ENCODE data around the gene ASB12.
"Not testable (repeated sequence)": the region's sequence is repeated elsewhere in the genome, so short reads cannot be mapped to it uniquely, and the experiment has no call there.

ASB12 gene, protein sequence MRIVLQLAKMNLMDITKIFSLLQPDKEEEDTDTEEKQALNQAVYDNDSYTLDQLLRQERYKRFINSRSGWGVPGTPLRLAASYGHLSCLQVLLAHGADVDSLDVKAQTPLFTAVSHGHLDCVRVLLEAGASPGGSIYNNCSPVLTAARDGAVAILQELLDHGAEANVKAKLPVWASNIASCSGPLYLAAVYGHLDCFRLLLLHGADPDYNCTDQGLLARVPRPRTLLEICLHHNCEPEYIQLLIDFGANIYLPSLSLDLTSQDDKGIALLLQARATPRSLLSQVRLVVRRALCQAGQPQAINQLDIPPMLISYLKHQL

DNA sequence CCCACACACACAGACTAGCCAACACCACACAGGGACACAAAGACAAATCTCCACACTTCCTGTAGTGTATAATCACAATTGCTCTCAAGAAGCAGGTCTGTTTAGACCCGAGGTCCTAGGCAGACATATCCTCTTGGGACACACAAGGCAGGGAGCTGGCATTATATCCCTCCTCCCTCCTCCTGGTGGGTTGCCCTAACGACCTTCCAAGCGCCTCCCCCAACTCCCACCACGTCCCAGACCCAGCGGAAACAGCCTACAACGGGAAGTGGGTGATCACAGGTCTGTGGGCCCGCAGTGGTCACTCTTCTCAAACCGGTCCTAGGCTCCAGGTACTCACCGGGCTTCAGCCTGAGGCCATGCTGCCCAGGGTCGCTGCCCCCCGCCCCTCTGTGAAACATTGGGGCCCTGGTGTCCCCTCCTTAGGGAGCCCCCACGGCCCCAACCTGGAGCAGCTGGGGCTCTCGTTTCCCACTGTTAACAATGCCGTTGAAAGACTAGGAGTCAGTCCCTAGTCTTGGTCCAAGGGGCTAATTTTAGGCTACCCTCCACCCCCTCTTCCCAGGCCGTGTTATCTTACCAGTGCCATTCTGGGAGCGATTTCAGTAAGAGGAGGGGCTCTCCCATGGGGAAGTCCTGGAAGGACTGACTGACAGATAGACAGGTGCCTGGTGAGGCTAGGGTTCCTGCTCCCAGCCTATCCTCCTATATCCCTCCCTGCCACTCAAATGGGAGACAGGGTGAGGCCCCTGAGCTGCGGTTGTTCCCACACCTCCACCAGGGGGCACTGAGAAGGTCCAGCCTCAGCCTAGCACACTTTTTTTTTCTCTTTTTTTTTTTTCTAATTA, at the start of gene ASB12:
TSS of gene ASB12 (minus strand) at position 485 of the 848 bp plus-strand sequence. CDS start 4,957 bp downstream, outside the sequence.
- DNase-seq = no peak

DNA sequence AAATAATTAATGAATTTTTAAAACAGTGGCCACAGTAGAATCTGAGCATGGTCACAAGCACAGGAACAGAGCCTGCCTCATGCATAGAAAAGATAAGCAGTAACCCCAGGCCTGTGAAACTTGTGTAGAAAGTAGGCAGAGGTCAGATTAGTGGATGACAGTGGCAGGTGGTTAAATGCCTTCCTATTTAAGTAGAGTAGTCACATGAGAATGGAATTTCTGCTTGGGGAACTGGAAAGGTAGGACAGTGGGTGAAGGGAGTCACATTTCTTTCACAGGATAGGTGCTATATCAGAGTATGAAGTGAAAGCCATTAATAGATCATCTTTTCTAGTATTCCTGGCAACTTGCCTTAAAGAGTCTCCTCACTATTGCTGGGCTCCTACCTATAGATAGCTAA, 34.9 kb upstream of the ASB12 start:
- no peak for DNase-seq

DNA sequence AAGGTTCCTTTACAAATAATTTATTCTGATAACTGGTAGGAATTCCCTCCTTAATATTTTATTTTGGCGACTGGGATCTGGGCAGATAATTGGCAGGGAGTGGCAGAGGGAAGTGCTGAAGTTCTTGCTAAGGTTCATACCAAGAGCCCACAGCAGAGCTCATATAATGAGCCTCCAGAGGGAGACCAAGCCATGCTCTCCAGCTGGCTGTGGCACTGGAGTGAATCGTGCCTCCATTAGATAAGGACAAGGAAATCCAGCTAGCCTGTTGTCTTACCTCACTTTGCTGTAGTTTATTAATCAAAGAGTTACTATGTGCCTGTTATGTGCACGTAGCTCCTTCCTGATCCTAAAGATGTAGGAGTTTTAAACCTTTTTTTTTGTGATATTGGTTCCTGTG, 1.3 kb downstream of the ASB12 start:
- no peak for DNase-seq

DNA sequence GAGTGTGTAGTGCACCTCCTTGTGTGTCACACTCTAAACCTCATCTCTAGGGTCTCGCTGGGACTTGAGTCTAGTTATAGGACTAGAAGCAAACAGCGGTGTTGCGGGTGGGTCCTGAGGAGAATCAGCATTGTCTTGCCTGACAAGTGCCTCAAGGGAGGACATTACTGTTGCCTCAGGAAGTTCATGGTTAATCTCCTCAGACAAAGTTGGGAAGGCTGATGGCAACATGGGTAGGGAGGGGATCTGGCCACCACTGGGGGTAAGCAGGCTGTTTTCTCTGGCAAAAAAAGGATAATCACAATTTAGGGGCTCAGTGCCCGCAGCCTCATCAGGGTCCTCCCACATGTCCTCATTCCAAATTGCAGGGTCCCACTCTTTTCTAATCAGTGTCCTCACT, 12.4 kb downstream of the ASB12 start:
- no peak for DNase-seq

DNA sequence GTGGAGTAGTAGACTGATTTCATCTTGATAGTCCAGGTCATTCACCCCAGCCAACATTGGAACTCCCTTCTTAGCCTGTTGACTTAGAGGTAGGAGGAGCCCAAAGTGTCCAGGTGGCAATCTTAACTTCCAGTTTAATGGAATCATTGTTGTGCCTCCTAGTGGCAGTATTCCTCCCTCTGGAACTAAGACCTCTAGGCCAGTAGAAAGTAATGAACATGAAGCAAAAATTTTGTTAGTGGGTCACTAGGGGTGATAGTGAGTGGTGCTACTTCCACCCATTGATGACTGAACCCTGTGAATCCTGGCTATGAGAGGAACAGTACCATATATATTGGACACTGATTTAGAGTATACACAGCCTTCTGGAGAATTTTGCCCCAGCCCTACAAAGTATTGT, 16.4 kb downstream of the ASB12 start:
- not testable (repeated sequence) for DNase-seq

DNA sequence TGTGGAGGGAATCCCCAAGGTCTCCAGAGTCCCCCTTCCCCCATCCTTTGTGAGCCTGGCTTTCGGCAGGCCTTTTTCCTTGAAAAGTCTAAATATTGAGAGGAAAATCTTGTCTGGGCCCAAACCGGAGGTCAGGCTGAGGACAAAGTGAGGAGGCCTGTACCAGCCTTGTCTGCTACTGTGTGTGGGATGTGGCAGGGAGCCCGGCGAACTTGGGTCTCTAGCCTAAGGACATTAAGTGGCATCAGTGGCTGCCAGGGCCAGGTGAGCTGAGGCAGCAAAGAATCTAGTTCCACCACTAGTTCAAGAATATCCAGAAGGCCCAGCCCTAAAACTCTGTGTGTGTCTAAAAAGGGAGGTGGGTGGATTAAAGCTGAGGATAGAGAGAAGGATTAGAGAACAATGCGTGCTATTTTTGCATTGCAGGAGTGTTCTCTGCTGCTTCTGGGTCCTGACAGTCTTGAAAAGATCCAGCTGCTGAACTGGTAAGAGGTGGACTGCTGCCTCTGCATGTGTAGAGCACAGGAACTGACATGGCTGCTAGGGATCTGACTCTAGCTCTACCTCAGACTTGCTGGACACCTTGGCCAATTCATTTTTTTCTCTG, 23.7 kb downstream of the ASB12 start:
- no peak for DNase-seq

DNA sequence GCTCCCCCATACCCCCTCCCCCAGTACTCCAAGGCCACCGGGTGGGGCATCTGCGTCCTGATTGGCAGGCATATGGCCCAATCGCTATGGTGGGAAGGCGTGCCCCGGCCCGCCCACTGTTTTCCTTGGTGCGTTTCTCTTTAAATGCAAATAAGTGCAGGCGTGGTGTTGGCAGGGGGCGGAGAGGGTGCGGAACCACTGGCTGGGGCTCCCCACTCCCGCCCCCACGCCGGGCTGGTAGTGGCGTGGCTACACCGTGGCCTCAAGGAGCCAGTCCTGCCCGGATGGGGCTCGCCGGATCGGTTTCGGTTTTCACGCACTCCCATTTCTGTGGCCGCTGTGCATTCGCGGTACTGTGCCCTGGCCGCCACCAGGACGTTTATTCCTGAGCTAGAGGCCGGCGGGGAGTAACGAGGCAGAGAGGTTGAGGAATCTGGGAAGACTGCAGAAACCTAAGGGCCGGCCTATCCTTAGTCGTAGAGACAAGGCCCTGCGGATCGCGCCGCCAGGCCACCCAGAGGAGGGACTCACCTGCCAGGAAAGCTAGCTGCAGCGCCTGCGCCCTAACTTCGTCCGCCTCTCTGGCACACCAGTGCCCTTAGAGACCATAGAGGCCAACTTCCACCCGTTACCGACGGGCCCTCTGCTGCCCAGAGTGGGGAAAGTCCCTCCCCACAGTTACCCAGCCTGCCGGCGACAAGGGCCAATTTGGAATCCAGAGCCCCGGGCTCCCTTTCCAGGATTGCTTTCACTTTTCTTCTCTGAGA, 24.5 kb downstream of the ASB12 start:
- peak; percentile 96 to 97 for DNase-seq

DNA sequence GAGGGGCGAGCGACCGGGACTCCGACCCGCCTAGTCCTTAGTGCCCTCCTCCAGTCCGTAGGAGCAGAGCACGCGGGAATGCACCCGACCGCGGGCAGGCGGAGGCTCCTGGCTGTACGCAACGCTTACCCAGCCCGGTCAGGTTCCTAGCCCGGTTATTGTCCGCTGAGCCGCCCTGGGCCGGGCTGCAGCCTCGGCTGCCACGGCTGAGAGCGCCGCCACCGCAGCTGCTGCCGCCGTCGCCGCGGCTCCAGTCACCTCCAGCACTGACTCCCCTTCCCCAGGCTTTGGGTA, 25.0 kb downstream of the ASB12 start, which contains the start of gene AMER1:
TSS of gene AMER1 (minus strand) at position 268 of the 294 bp plus-strand sequence. CDS start 12,422 bp downstream, outside the sequence.
- DNase-seq = no peak

DNA sequence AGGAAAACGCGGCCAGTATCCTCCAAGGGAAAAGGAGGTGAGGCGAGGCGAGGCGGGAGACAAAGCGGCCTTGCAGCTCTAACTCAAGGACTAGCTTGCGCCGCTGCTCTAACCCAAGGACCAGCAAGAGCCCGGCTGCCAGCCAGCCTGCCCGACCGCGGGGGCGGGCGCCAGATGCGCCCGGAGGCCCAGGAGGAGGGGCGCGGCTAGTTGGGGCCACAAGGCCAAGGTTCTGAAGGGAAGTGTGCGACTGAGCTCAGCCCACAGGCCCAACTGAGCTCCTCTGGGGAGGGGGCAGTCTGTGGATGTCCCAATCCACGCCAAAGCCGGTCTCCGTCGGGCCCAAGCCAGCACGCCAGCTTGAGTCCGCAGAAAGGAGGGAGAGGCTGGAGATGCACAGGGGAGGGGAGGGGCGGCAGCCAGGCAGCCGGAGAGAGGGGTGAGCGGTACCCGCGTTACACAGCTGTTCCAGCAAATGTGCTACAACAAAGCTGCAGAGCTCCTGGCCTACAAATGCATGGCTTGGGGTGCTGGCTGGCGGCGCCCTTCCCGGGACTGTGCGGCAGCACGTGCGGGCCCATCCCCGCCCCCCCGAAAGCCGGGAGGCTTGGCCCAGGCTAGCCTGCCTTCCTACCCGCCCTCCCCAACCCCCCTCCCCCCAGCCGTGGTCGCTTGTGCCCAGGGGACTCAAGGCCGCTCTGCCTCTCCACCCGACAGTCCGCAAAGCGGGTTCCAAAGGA, 25.5 kb downstream of the ASB12 start:
- peak; percentile 44 to 54 for DNase-seq

DNA sequence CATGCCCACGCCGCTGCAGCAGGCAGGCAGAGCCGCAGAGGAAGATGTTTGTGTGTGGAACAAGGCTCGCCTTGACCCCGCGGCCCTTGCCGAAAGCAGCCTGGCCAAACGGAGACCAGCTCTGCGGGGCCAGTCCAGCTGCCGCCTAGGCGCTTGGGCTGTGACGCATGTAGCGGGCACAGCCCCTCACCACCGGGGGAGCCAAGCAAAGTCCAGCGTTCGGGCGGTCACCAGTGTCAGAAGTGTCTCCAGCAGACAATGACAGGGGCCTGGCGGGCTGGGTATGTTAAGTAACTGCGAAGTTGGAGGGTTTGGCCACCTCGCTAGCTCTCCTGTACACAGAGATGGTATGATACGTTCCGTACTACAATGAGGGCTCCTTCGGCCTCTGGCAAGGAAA, 26.2 kb downstream of the ASB12 start:
- DNase-seq = no peak

DNA sequence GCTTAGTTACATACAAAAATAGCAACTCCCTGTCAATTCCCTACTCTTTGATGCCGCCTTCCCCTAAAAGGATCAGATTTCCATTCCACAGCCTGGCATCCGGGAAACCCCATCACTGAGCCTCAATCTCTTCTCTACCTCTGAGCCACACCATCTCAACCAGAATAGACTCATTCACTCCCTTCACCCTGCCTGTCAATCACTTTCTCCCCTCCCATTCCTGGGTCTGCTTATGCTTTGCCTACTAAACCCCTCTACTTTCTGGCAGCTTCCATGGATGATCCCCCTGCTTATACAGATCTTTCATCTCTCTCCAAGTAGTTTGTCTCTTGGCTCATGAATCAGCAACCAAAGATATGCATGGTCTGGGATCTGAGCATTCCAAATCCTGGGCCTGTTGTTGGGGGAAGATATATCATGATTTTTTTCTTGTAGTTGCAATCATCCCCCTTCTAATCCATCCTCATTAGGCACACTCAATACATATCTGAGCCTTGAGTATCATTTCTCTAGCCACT, 27.5 kb downstream of the ASB12 start:
- no peak for DNase-seq

DNA sequence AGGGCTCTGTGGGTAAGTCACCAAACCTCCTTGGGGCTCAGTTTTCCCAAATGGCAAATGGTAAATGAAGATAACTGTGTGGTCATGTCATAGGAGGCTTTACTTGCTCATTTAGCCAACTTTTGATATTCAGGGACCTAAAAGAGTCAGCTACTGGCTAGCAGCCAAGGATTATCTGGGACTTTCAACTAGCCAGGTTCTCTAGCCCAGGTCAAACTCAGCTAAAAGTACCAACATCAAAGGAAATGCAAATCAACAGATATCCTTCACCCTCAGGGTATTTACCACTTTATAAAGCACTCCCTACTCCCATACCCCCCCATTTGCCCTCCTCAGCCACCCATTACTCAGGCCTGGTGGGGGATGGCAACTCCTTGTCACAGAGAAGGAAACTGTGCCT, 32.4 kb downstream of the ASB12 start:
- no peak for DNase-seq

DNA sequence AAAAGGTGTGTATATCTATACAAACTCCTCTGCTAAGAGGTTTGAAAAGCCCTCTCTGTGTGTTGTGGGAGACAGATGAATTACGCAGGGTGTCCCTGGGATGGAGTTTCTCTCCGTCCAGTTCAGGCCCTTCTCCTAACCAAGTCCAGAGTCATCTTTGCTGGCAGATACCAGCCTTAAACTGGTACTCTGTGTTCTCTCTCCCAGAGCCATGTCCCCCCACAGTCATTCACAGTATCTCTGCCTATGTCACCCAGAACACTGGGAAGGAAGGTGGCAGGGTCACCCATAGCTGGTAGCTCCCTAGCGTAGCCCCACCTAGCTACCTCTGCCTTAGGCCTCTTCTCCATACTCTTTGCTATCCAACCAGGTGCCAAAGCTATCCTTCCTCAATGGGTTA, 33.8 kb downstream of the ASB12 start:
- DNase-seq = no peak

DNA sequence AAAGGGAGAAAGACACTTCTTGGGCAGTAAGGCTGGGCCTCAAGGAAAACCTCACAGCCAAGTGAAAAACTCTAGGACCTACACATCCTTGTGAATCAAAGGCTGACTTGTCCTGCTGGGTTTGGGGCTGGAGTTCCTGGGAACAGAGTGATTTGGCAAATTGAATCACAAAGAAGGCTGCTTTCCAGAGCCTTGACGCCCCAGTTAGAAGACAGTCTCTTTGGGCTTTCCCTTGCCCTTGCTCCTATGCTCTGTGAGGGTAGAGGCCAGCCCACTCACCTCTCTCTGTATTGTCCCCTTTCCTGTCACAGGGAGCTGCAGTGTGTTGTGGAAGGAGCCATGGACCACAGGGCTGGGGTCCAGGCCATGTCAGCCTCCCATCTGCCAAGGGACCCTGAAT, 34.5 kb downstream of the ASB12 start:
- no peak for DNase-seq

DNA sequence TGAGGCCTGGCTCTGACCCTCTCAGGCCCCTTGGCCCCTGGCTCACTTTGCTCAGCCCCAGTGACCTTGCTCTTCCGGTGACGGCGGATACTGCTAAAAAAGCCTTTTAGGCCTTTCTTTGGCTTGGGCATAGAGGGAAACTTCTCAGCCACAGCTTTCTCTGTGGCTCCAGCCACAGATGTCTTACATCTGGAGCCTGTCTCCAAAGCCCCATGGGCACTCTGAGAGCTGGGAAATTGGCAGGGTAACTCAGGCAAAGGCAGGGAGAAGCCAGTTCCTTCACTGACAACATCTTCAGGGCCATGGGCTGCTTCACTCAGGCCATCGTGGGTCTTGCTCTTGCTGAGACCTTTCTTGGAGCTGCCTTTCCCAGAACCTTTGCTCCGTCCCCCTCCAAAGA, 37.7 kb downstream of the ASB12 start:
- no peak for DNase-seq

DNA sequence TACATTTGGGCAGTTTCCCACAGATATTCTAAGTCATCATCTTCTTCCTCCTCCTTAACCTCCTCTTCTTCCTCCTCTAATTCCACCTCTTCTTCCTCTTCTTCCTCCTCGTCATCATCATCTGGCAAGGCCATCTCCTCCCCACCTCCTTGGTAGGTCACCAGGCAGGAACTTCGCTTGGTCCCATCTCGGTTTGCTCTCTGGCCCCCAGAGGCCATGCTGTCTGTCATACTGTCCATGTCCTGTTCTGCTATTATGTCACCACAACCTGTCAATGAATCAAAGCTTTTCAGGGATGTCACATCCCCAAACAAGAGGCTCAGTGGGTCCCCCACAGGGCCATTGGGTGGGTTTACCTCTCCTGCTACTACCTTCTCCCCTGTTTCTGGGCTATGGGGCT, 38.4 kb downstream of the ASB12 start:
- DNase-seq = no peak

DNA sequence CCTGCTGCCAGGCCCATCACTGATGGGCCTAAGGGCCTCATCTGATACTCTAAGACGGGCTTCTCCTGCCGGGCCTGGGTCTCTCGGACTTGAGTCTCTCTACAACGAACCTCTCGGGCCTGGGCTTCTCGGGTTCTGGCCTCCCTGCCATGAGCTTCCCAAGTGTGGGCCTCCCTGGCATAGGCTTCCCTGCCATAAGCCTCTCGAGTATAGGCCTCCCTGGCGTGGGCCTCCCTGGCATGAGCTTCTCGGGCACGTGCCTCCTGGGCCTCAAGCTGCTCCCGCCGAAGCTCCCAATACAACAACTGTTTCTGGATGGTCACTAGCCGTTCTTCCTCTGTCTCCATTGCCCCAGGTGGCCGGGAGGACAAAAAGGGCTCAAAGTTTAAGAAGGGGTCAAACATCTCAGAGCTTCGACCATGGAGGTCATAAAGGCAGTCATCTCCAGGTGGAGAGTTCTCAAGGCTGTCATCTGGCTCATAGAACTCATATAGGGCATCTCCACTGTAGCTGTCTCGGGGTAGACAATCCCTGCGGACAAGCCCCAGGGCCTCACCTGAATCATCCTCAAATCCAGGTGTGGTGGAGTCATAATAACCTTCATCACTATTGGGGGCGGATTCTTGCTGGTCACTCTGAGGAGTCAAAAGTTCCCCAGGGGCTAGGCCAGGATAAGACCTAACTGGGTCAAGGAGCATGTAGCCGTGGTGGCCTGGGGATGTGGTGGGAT, 39.0 kb downstream of the ASB12 start:
- DNase-seq = no peak

DNA sequence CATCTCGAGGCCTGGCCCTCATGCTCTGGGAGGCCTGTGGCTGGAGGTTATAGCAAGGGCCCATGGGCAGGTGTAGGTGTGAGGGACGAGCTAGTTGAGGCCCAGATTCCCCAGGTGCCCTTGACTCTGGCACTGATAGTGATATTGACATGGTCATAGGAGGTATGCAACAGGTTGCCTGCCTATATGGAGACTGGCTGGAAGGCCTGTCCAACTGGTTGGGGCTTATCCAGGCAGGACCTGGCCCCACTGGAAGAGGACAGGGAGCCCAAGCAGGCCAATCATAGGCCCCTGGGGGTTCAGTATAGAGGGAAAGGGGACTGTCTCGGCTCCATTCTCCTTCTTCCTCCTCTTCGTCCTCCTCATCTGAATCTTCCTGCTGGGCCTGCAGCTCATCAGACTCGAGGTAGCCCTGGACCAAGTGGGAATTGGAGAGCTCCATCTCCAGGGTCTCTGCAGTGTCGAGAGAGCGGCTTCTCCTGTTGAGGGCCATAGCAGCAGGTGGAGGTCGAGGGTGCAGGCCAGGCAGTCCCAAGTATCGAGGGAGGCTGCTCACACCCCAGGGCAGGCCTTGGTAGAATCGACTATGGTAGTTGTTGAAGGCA, 40.2 kb downstream of the ASB12 start:
- DNase-seq = no peak

DNA sequence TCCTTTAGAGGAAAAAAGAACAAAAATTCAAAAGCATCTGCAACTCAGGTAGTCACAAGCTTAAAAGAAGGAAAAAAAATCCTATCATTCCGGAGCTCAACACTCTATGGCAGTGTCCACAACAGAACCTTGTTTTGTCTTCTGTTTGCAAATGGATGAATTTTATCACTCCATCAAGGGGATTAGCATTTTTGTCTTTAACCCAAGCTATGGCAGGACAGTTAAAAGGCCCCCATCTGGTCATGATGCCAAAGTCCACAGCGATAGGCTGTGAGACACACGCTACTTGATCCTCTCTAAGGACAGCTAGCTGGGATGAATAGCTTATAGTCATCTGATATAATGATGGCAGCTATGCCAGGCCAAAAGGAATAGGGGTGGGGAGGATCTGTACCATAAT, 41.5 kb downstream of the ASB12 start:
- DNase-seq = no peak

DNA sequence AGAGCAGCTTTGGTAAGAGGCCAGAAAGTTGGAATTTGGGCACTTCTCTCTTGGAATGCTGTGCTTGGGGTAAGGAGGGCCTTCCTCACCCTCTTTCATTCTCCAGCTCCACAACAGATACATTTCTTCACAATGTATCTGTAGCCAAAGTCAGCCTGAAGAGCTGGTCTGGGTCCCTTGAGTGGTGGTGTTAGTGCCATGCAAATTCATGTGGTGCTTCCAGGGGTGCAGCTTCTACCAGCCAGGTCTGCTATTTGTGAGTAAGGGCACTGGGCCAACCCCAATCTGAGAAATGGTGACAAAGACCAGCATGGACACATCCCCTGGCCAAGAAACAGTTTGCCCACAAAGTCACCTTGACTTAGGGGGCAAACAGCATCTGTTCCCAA, 42.7 kb downstream of the ASB12 start:
- DNase-seq = no peak

Measured in NCI-H2081 (cell line).